GM12891 (cell line): ENCODE measurements around the gene PDS5A.

Experiments
- POLR2A ChIP-seq: IDR thresholded peaks from 2 replicates; pipeline ENCODE4 v1.6.1; 2011; ENCODE audit warnings: low read depth, low read length, control low read depth
- POLR2AphosphoS5 ChIP-seq: IDR thresholded peaks from 2 replicates; pipeline ENCODE4 v1.6.1; 2011; ENCODE audit warnings: low read depth, low read length, control low read depth
- TAF1 ChIP-seq: IDR thresholded peaks from 2 replicates; pipeline ENCODE4 v1.6.1; 2011; ENCODE audit warnings: low read depth, low read length, control low read depth

GRCh38 chr4:39785083-39785482, 192.6 kb downstream of the PDS5A start:
- TF ChIP-seq POLR2A = no peak
- TF ChIP-seq POLR2AphosphoS5 = no peak
- TF ChIP-seq TAF1 = no peak
